Aorta (tissue), 5 donors: ENCODE results near the gene INO80B. TPM values are rescaled to one million over a fixed set of nuclear protein-coding genes. Genes with fewer than 3 reads are reported as not detected.
"Not testable (repeated sequence)": the region's sequence is repeated elsewhere in the genome, so short reads cannot be mapped to it uniquely, and the experiment has no call there.

Experiments used
- ATAC-seq: fragments of 200-7000 bp; cut with Tn5 transposase; one replicate; pipeline ENCODE4 v1.9.1; 2022; ENCODE audit warnings: moderate library complexity; ENCODE audit not compliant: low FRiP score
- DNase-seq, 2 donors: peaks; one replicate each; pipeline ENCODE4 v3.0.0-alpha.2; 2020
- H3K27ac ChIP-seq, 2 donors: one replicate each; pipeline ENCODE4 v1.5.1; 2013; ENCODE audit warnings: low read length in 2 of 2, mild to moderate bottlenecking in 2 of 2, moderate library complexity in 2 of 2, control low read depth in 1 of 2, inconsistent platforms in 1 of 2, low read depth in 1 of 2
- H3K27me3 ChIP-seq, 2 donors: one replicate each; pipeline ENCODE4 v1.6.1; 2013; ENCODE audit warnings: control low read depth in 1 of 2, low read length in 1 of 2, mild to moderate bottlenecking in 1 of 2, moderate library complexity in 1 of 2; ENCODE audit not compliant: insufficient read depth in 2 of 2, control insufficient read depth in 1 of 2
- H3K36me3 ChIP-seq, 2 donors: one replicate each; pipeline ENCODE4 v1.6.1; 2013; ENCODE audit warnings: control low read depth in 1 of 2, low read length in 1 of 2, mild to moderate bottlenecking in 1 of 2; ENCODE audit not compliant: insufficient read depth in 2 of 2, control insufficient read depth in 1 of 2
- H3K4me1 ChIP-seq, 2 donors: one replicate each; pipeline ENCODE4 v1.6.1; 2013; ENCODE audit warnings: low read length in 2 of 2, control low read depth in 1 of 2, mild to moderate bottlenecking in 1 of 2, moderate library complexity in 1 of 2; ENCODE audit not compliant: insufficient read depth in 2 of 2, control insufficient read depth in 1 of 2
- H3K4me3 ChIP-seq, 2 donors: one replicate each; pipeline ENCODE4 v1.5.1; 2013; ENCODE audit warnings: low read length in 2 of 2, control low read depth in 1 of 2, mild to moderate bottlenecking in 1 of 2
- H3K9me3 ChIP-seq: one replicate; pipeline ENCODE4 v1.6.1; 2013; ENCODE audit warnings: mild to moderate bottlenecking, low read length; ENCODE audit not compliant: control insufficient read depth
- WGBS, 2 donors: extraction: QIAGEN DNeasy Blood & Tissue Kit; methylation state at CpG; one replicate each; pipeline ENCODE4 v1.1.7; 2013; 5-methylcytosine and 5-hydroxymethylcytosine counted together
- intact Hi-C, 2 donors: fragments of 100-400 bp; cut with DNase I; formaldehyde crosslinking; loops; one replicate each; pipeline versions ENCODE4 v1.14.2 to v1.15.0; 2022
- polyA plus RNA-seq, 2 donors: library from polyadenylated mRNA; stranded (reverse); fragments of 200-250 nt; gene quantifications; one replicate each; pipeline ENCODE4 v1.2.3, GENCODE V29; 2013
- total RNA-seq, 2 donors: library from RNA; stranded (reverse); fragmentation: NEBNext Ultra II Directional; extraction: Animal tissue kit (Norgen Biotek cat#: 25700); gene quantifications; one replicate each; pipeline ENCODE4 v1.2.1, GENCODE V29; 2021
- donor health status: healthy with polysubstance abuse.
- donor health status: Bipolar disorder and iron deficiency.
- donor health status: DM: no; HTN: no; CAD: no.
- donor health status: DM: no; HTN: no; CAD: no.
- donor health status: DM: yes; HTN: yes; CAD: no.

INO80B gene
- total and polyA plus RNA-seq, 4 donors: 18.2 to 60.9 (median 33.8) TPM

GRCh38 chr2:74464406-74464805 lies 9.5 kb downstream of the INO80B start:
- no peaks in the 10 kb centered on the region for H3K36me3 ChIP-seq
- DNase-seq (peak; percentile 46), ATAC-seq (no peak)
- H3K27me3 ChIP-seq: no peaks in the 10 kb centered on the region
- H3K4me1 ChIP-seq: no peaks in the 10 kb centered on the region
- 3% methylated on average over 13 of the region's 13 CpGs for WGBS, 2 donors
- H3K4me3 ChIP-seq: peak overlapping the region; percentile 52 to 74
- peak overlapping the region in 1 of 2 donors; percentile 34 for H3K27ac ChIP-seq
- H3K9me3 ChIP-seq: no peaks in the 10 kb centered on the region
- intact Hi-C loops: no loop called here

GRCh38 chr2:74470742-74471141 lies 15.9 kb downstream of the INO80B start:
- H3K27ac ChIP-seq, H3K36me3 ChIP-seq, H3K4me1 ChIP-seq, ATAC-seq, H3K9me3 ChIP-seq, H3K27me3 ChIP-seq, H3K4me3 ChIP-seq, intact Hi-C loops: not testable (repeated sequence)
- DNase-seq: peak; percentile 21 to 63
- whole genome bisulfite sequencing, 2 donors: 93 to 94% methylated on average over 12 of the region's 12 CpGs

- no peak for ATAC-seq
- DNase-seq: peak; percentile 34 to 61
- H3K4me1 ChIP-seq: no peaks in the 10 kb centered on the region
- H3K9me3 ChIP-seq: no peaks in the 10 kb centered on the region
- H3K4me3 ChIP-seq: peak overlapping the region; percentile 29 to 82
- WGBS, 2 donors: 55 to 56% methylated on average over 16 of the region's 16 CpGs
- peaks cover 0 to 2% of the 10 kb centered on the region in 2 donors for H3K36me3 ChIP-seq
- peak overlapping the region; percentile 10 to 97 for H3K27ac ChIP-seq
- H3K27me3 ChIP-seq: no peaks in the 10 kb centered on the region
- intact Hi-C loops: no loop called here
Observed at GRCh38 chr2:74471332-74472065, 16.6 kb downstream of the INO80B start.

- intact Hi-C loops: no loop called here
- H3K36me3 ChIP-seq: peaks cover 0 to 2% of the 10 kb centered on the region in 2 donors
- peak within 1 kb of the TSS; percentile 80 to 97 for H3K27ac ChIP-seq
- peak within 1 kb of the TSS; percentile 29 to 86 for H3K4me3 ChIP-seq
- DNase-seq (peak; percentile 97 to 99), ATAC-seq (peak; percentile 96)
- no peaks in the 10 kb centered on the region for H3K27me3 ChIP-seq
- H3K4me1 ChIP-seq: no peaks in the 10 kb centered on the region
- no peaks in the 10 kb centered on the region for H3K9me3 ChIP-seq
- WGBS, 2 donors: 0 to 1% methylated on average over 66 of the region's 66 CpGs
Observed at GRCh38 chr2:74472086-74472944, 17.4 kb downstream of the INO80B start, which contains the start of gene MRPL53. TSS of gene MRPL53 (minus strand) at chr2:74472680. CDS start at chr2:74472660, 20 bp downstream.

GRCh38 chr2:74472945-74473258 lies 18.0 kb downstream of the INO80B start:
- Histone ChIP-seq H3K4me1 (no peaks in the 10 kb centered on the region), H3K9me3 (no peaks in the 10 kb centered on the region), H3K4me3 (peak overlapping the region; percentile 29 to 86), H3K36me3 (peaks cover 0 to 2% of the 10 kb centered on the region in 2 donors), H3K27ac (peak overlapping the region; percentile 80 to 91), H3K27me3 (no peaks in the 10 kb centered on the region)
- ATAC-seq: peak; percentile 27
- WGBS, 2 donors: 9 to 11% methylated on average over 7 of the region's 7 CpGs
- intact Hi-C loops: no loop called here
- no peak for DNase-seq

GRCh38 chr2:74474481-74474880 lies 19.6 kb downstream of the INO80B start:
- H3K4me1 ChIP-seq: no peaks in the 10 kb centered on the region
- H3K9me3 ChIP-seq: no peaks in the 10 kb centered on the region
- H3K27me3 ChIP-seq: no peaks in the 10 kb centered on the region
- no peak overlapping the region for H3K4me3 ChIP-seq
- no peak for ATAC-seq
- intact Hi-C loops: no loop called here
- DNase-seq: peak; percentile 40 to 67
- H3K36me3 ChIP-seq: peaks cover 0 to 2% of the 10 kb centered on the region in 2 donors
- 90 to 91% methylated on average over 6 of the region's 6 CpGs for WGBS, 2 donors
- no peak overlapping the region for H3K27ac ChIP-seq

GRCh38 chr2:74474899-74475298 lies 20.0 kb downstream of the INO80B start:
- ATAC-seq (no peak), DNase-seq (peak; percentile 33 to 51)
- peaks cover 0 to 2% of the 10 kb centered on the region in 2 donors for H3K36me3 ChIP-seq
- H3K27me3 ChIP-seq: no peaks in the 10 kb centered on the region
- no peaks in the 10 kb centered on the region for H3K9me3 ChIP-seq
- no peak overlapping the region for H3K27ac ChIP-seq
- intact Hi-C loops: no loop called here
- 84 to 88% methylated on average over 5 of the region's 5 CpGs for WGBS, 2 donors
- H3K4me1 ChIP-seq: no peaks in the 10 kb centered on the region
- H3K4me3 ChIP-seq: no peak overlapping the region

- no peaks in the 10 kb centered on the region for H3K9me3 ChIP-seq
- intact Hi-C loops: no loop called here
- peak overlapping the region; percentile 50 to 62 for H3K4me3 ChIP-seq
- peak in 1 of 2 donors; percentile 12 for DNase-seq
- 43 to 44% methylated on average over 3 of the region's 3 CpGs for WGBS, 2 donors
- H3K36me3 ChIP-seq: no peaks in the 10 kb centered on the region
- H3K27me3 ChIP-seq: no peaks in the 10 kb centered on the region
- peaks cover 0 to 3% of the 10 kb centered on the region in 2 donors for H3K4me1 ChIP-seq
- no peak overlapping the region for H3K27ac ChIP-seq
- no peak for ATAC-seq
Observed at GRCh38 chr2:74481431-74481830, 26.5 kb downstream of the INO80B start.
